HepG2 (cell line): ENCODE measurements around the gene CTDP1. TPM values are rescaled to one million over a fixed set of nuclear protein-coding genes. Genes with fewer than 3 reads are reported as not detected.

ENCODE experiments used
- ATF1 ChIP-seq: IDR thresholded peaks from 2 replicates; pipeline ENCODE4 v1.6.1; 2016; ENCODE audit warnings: mild to moderate bottlenecking, control low read depth
- ELF1 ChIP-seq: sonication (generic); formaldehyde crosslinking; IDR thresholded peaks from 2 replicates; pipeline ENCODE4 v1.4.0; 2020; ENCODE audit warnings: missing genetic modification reagents
- FOXC1 ChIP-seq: sonication (generic); formaldehyde crosslinking; IDR thresholded peaks from 2 replicates; pipeline ENCODE4 v1.8.0; 2022; ENCODE audit warnings: mild to moderate bottlenecking, missing genetic modification reagents, borderline replicate concordance
- FOXK1 ChIP-seq: sonication (generic); formaldehyde crosslinking; IDR thresholded peaks from 2 replicates; pipeline ENCODE4 v1.4.0; 2020; ENCODE audit warnings: low read depth, missing genetic modification reagents, borderline replicate concordance
- GABPA ChIP-seq, 2 experiments: IDR thresholded peaks; 2 replicates each; pipeline ENCODE4 v1.6.1; 2011 to 2016; ENCODE audit warnings: low read depth in 2 of 2, low read length in 1 of 2, missing biosample characterization in 1 of 2, missing genetic modification characterization in 1 of 2
- HCFC1 ChIP-seq: fragments of 150-350 bp; IDR thresholded peaks from 2 replicates; pipeline ENCODE4 v1.6.1; 2014; ENCODE audit warnings: low read depth, low read length
- KMT2B ChIP-seq: IDR thresholded peaks from 2 replicates; pipeline ENCODE4 v1.6.1; 2016; ENCODE audit warnings: missing genetic modification reagents, missing compliant biosample characterization
- MED8 ChIP-seq: sonication (generic); formaldehyde crosslinking; IDR thresholded peaks from 2 replicates; pipeline ENCODE4 v1.8.1; 2023; ENCODE audit warnings: mild to moderate bottlenecking, missing genetic modification reagents; ENCODE audit not compliant: insufficient replicate concordance
- NCOA2 ChIP-seq: sonication (generic); formaldehyde crosslinking; IDR thresholded peaks from 2 replicates; pipeline ENCODE4 v1.8.0; 2022; ENCODE audit warnings: inconsistent platforms
- NCOA5 ChIP-seq: sonication (generic); formaldehyde crosslinking; IDR thresholded peaks from 2 replicates; pipeline ENCODE4 v1.4.0; 2020; ENCODE audit warnings: missing genetic modification reagents
- PBX3 ChIP-seq: sonication (generic); formaldehyde crosslinking; IDR thresholded peaks from 2 replicates; pipeline ENCODE4 v1.8.1; 2023; ENCODE audit warnings: missing genetic modification reagents, inconsistent platforms, borderline replicate concordance
- PCBP1 ChIP-seq: fragments of 200-400 bp; formaldehyde crosslinking; IDR thresholded peaks from 2 replicates; pipeline ENCODE4 v1.6.1; 2017; ENCODE audit warnings: mild to moderate bottlenecking, low read depth, low read length, borderline replicate concordance
- REXO4 ChIP-seq: sonication (generic); formaldehyde crosslinking; IDR thresholded peaks from 2 replicates; pipeline ENCODE4 v1.8.0; 2022; ENCODE audit warnings: missing genetic modification reagents, mild to moderate bottlenecking, borderline replicate concordance
- TOPORS ChIP-seq: sonication (generic); formaldehyde crosslinking; IDR thresholded peaks from 2 replicates; pipeline ENCODE4 v1.8.0; 2023; ENCODE audit warnings: mild to moderate bottlenecking, missing genetic modification reagents
- ZBTB4 ChIP-seq: sonication (generic); formaldehyde crosslinking; IDR thresholded peaks from 2 replicates; pipeline ENCODE4 v1.4.0; 2020; ENCODE audit warnings: missing genetic modification reagents, mild to moderate bottlenecking, borderline replicate concordance
- ZBTB46 ChIP-seq: sonication (generic); formaldehyde crosslinking; IDR thresholded peaks from 2 replicates; pipeline ENCODE4 v1.4.0; 2020; ENCODE audit warnings: mild to moderate bottlenecking, missing genetic modification reagents, borderline replicate concordance
- ZNF574 ChIP-seq: sonication (generic); formaldehyde crosslinking; IDR thresholded peaks from 2 replicates; pipeline ENCODE4 v1.4.0; 2020; ENCODE audit warnings: missing genetic modification reagents
- ZNF576 ChIP-seq: sonication (generic); formaldehyde crosslinking; IDR thresholded peaks from 2 replicates; pipeline ENCODE4 v1.4.0; 2020; ENCODE audit warnings: mild to moderate bottlenecking, missing genetic modification reagents
- ZNF747 ChIP-seq: sonication (generic); formaldehyde crosslinking; IDR thresholded peaks from 2 replicates; pipeline ENCODE4 v1.8.1; 2023; ENCODE audit warnings: missing genetic modification reagents, mild to moderate bottlenecking, borderline replicate concordance
- ZNF788 ChIP-seq: sonication (generic); formaldehyde crosslinking; IDR thresholded peaks from 2 replicates; pipeline ENCODE4 v1.5.0; 2020; ENCODE audit warnings: mild to moderate bottlenecking, missing genetic modification reagents, borderline replicate concordance
- polyA plus RNA-seq, 8 experiments: library from polyadenylated mRNA; depleted of rRNA in 3 of 8; stranded (reverse) in 7 of 8; unstranded in 1 of 8; fragments of >200 nt; fragmentation: Illumina TruSeq in 4 of 8; extraction: Trizol in 4 of 8; gene quantifications; 2 replicates each; pipeline versions ENCODE4 v1.2.1 to v1.2.3, GENCODE V29; 2011 to 2016; ENCODE audit warnings: low read depth in 4 of 8, missing spikeins in 1 of 8, mixed read lengths in 1 of 8; ENCODE audit not compliant: insufficient read depth in 1 of 8
- total RNA-seq, 5 experiments: library from RNA; depleted of rRNA; stranded (reverse); fragments of >200 nt; fragmentation: Illumina TruSeq; extraction: Trizol; gene quantifications; 2 replicates each; pipeline ENCODE4 v1.2.3, GENCODE V29; 2016; ENCODE audit warnings: low read depth in 1 of 5

The CTDP1 gene
- total and polyA plus RNA-seq, 2 of the 13 experiments (the other 11 are each of a cell fraction or from before 2014, with no cell fraction given), result 6.9 to 11.0 TPM

GRCh38 chr18:79679552-79680099 is at the start of gene CTDP1 (continued):
- TF ChIP-seq FOXK1 (CRISPR knock-in tag) (peak; percentile 93), GABPA (IDR thresholded peaks at IDR 0.05; ENCODE audit: low read depth, low read length) (no peak), GABPA (CRISPR knock-in tag; IDR thresholded peaks at IDR 0.05; ENCODE audit: low read depth) (peak; percentile 79), ZNF747 (CRISPR knock-in tag) (0 out of 2 replicates have a peak, but pooled peaks have one; percentile 85), PBX3 (CRISPR knock-in tag) (no peak), ZNF788 (CRISPR knock-in tag) (0 out of 2 replicates have a peak, but pooled peaks have one; percentile 19), NCOA2 (CRISPR knock-in tag) (no peak), REXO4 (no peak), ELF1 (CRISPR knock-in tag) (peak; percentile 95), HCFC1 (peak; percentile 6), TOPORS (CRISPR knock-in tag) (no peak), ZNF576 (CRISPR knock-in tag) (no peak), ZBTB46 (CRISPR knock-in tag) (no peak), MED8 (CRISPR knock-in tag) (peak; percentile 28), KMT2B (CRISPR knock-in tag) (peak; percentile 84), ZNF574 (CRISPR knock-in tag) (peak; percentile 75), ZBTB4 (CRISPR knock-in tag) (no peak), ATF1 (CRISPR knock-in tag) (peak; percentile 99), FOXC1 (CRISPR knock-in tag) (0 out of 2 replicates have a peak, but pooled peaks have one; percentile 67), NCOA5 (CRISPR knock-in tag) (no peak), PCBP1 (peak; percentile 75; the same call in 1 of the 2 replicates)
